DOHH2 (cell line): ENCODE measurements around the gene TREH.

ENCODE experiments used
- CTCF ChIP-seq: fragments of 200-600 bp; sonication (generic); IDR thresholded peaks from one replicate; pipeline ENCODE4 v1.5.1; 2014; ENCODE audit warnings: antibody characterized with exemption, mild to moderate bottlenecking, low read depth, low read length; ENCODE audit not compliant: poor library complexity, severe bottlenecking
- EZH2phosphoT487 ChIP-seq: fragments of 200-600 bp; sonication (generic); IDR thresholded peaks from 2 replicates; pipeline ENCODE4 v1.6.1; 2017; ENCODE audit warnings: borderline replicate concordance, mild to moderate bottlenecking, antibody characterized with exemption, low read length, moderate library complexity, mixed read lengths

GRCh38 chr11:118682372-118682771 is 2.9 kb upstream of the TREH start:
- no peak for TF ChIP-seq CTCF
- no peak for TF ChIP-seq EZH2phosphoT487
